ENCODE measurements around the gene CDK2. TPM values are rescaled to one million over a fixed set of nuclear protein-coding genes. Genes with fewer than 3 reads are reported as not detected.
"Not testable (repeated sequence)": the region's sequence is repeated elsewhere in the genome, so short reads cannot be mapped to it uniquely, and the experiment has no call there.

CDK2 gene
- total and polyA plus RNA-seq, 12 donors: 6.0 to 30.6 (median 17.8) TPM

DNA sequence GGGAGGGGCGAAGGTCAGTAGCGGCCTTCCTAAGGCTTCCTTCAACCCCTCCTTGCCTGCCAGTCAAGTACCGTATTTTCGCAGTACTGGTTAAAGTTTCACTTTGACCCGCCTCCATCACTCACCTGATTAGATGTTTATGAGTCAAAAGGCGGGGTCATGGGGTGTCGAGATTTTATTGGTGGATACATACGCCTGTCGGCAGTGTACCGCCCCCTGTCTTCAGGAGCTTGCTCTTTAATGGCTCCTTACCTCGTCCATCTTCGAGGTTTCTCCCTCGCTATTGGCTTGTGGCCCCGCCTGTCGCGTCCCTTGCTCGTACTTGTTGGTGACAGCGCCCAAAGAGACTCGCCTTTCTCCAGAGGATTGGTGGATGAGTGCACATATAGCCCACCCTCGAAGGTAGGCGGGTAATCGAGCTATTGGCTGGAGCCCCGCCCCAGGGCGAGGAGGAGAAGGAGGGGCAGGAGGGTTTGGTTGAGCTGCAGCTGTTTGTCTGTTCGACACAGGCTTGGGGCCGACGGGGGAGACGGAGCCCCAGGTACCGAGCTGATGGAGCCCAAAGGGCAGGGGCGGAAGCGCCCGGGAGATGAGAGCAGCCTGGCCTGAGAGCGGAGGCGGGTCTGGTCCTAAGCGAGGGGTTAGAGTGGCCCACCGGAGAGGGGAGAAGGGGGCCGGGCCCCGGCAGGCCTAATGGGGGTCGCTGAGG, 7.1 kb downstream of the CDK2 start, which contains the start of gene RAB5B:
Gene RAB5B (plus strand): TSS at position 480 of the 709 bp plus-strand sequence. CDS start 12,883 bp downstream, outside the sequence.
- peak; percentile 99 to 100 (median 100) for DNase-seq
- H3K27ac ChIP-seq: peak within 1 kb of the TSS; percentile 92 to 98 (median 95)
- TF ChIP-seq, protein P1, sequence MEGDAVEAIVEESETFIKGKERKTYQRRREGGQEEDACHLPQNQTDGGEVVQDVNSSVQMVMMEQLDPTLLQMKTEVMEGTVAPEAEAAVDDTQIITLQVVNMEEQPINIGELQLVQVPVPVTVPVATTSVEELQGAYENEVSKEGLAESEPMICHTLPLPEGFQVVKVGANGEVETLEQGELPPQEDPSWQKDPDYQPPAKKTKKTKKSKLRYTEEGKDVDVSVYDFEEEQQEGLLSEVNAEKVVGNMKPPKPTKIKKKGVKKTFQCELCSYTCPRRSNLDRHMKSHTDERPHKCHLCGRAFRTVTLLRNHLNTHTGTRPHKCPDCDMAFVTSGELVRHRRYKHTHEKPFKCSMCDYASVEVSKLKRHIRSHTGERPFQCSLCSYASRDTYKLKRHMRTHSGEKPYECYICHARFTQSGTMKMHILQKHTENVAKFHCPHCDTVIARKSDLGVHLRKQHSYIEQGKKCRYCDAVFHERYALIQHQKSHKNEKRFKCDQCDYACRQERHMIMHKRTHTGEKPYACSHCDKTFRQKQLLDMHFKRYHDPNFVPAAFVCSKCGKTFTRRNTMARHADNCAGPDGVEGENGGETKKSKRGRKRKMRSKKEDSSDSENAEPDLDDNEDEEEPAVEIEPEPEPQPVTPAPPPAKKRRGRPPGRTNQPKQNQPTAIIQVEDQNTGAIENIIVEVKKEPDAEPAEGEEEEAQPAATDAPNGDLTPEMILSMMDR (IDR thresholded peaks at IDR 0.05): peak in 3 of 6 experiments; percentile 25 to 45 (median 36)
- peak; percentile 96 to 99 for TF ChIP-seq POLR2A (IDR thresholded peaks at IDR 0.05)
- intact Hi-C loops (cut with DNase I): no loop called here
- H3K9me3 ChIP-seq (replicated peaks in 1 of 3): no peaks in the 10 kb centered on the region
- H3K4me1 ChIP-seq (replicated peaks in 1 of 2): peaks cover 14 to 38% of the 10 kb centered on the region in 2 donors
- WGBS, 4 donors: 0 to 2% (median 0%) methylated on average over 18 to 39 of the region's 39 CpGs
- no peaks in the 10 kb centered on the region for H3K27me3 ChIP-seq
- H3K36me3 ChIP-seq (replicated peaks in 1 of 2): no peaks in the 10 kb centered on the region
- peak within 1 kb of the TSS; percentile 46 to 97 (median 87) for H3K4me3 ChIP-seq

DNA sequence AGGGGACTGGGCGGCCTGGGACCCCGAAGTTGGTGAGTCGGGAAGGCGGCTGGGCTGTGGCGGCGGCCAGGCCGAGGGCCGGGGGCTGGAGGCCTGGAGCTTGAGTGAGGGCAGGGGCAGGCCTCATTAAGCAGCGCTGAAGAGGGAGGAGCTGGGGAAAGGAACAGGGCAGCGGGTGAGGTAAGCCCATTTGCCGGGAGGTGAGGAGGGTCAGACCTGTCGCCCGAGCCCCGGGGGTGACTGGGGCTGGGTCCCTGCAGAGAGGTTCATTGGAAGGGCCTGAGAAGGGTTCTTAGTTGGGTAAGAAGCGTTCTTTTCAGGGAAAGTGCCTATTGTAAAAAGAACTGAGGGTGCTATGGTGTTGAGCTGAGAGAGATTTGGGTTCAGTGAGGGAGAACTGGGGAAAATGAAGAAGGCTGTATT, 7.7 kb downstream of the CDK2 start:
- whole genome bisulfite sequencing, 4 donors: 0 to 1% (median 0%) methylated on average over 10 to 15 of the region's 15 CpGs
- H3K4me3 ChIP-seq: peak overlapping the region; percentile 46 to 97 (median 87)
- TF ChIP-seq, protein P1 (IDR thresholded peaks at IDR 0.05): no peak
- no peak for TF ChIP-seq POLR2A (IDR thresholded peaks at IDR 0.05)
- peaks cover 14 to 38% of the 10 kb centered on the region in 2 donors for H3K4me1 ChIP-seq (replicated peaks in 1 of 2)
- H3K27me3 ChIP-seq: no peaks in the 10 kb centered on the region
- peaks cover 0 to 1% of the 10 kb centered on the region in 2 donors for H3K36me3 ChIP-seq (replicated peaks in 1 of 2)
- DNase-seq: peak in 6 of 7 donors; percentile 62 to 82 (median 66)
- peak overlapping the region; percentile 92 to 98 (median 95) for H3K27ac ChIP-seq
- no peaks in the 10 kb centered on the region for H3K9me3 ChIP-seq (replicated peaks in 1 of 3)
- intact Hi-C loops (cut with DNase I): no loop called here

DNA sequence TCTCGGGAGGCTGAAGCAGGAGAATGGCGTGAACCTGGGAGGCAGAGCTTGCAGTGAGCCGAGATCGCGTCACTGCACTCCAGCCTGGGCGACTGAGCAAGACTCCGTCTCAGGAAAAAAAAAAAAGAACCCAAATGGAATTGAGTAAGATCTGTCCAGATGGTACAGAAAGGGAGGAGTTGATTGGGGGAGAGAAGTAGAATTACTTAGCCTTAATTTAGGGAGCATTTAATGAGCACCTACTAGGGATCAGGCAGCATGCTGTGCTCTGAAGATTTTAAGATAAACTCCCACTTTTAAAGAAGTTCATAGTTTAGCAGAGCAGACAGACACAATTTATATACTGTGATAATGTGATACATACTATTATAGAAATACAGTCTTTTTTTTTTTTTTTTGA, 11.8 kb downstream of the CDK2 start:
- peaks cover 0 to 11% of the 10 kb centered on the region in 2 donors for H3K36me3 ChIP-seq (replicated peaks in 1 of 2)
- WGBS, 4 donors: 88 to 98% (median 92%) methylated on average over 7 of the region's 7 CpGs
- DNase-seq: no peak
- H3K4me1 ChIP-seq (replicated peaks in 1 of 2): peaks cover 8 to 38% of the 10 kb centered on the region in 2 donors
- H3K9me3 ChIP-seq (replicated peaks in 1 of 3): no peaks in the 10 kb centered on the region
- H3K4me3 ChIP-seq: no peak overlapping the region
- intact Hi-C loops (cut with DNase I): no loop called here
- H3K27ac ChIP-seq: no peak overlapping the region
- no peaks in the 10 kb centered on the region for H3K27me3 ChIP-seq
- no peak for TF ChIP-seq POLR2A (IDR thresholded peaks at IDR 0.05)
- TF ChIP-seq, protein P1 (IDR thresholded peaks at IDR 0.05): no peak

DNA sequence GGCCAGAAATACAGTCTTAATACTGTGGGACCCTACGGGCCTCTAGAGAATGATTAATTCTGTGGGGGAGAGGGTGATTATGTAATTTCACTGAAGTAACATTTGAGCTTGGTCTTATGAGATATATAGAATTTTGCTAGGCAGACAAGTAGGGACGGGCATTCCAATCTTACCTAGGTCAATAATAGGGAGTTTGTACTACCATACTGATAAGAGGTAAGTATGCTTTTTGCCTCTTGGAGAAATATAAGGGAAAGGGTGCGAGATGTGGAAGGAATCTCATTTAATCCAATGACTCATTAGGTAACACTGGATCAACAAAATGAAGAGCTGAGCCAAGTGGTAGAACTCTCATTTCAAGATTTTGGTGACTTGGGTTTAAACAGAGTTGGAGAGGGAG, 12.4 kb downstream of the CDK2 start:
- Histone ChIP-seq H3K36me3 (replicated peaks in 1 of 2) (peaks cover 0 to 18% of the 10 kb centered on the region in 2 donors), H3K9me3 (replicated peaks in 1 of 3) (no peaks in the 10 kb centered on the region), H3K4me3 (no peak overlapping the region), H3K4me1 (replicated peaks in 1 of 2) (peaks cover 8 to 38% of the 10 kb centered on the region in 2 donors), H3K27me3 (no peaks in the 10 kb centered on the region), H3K27ac (no peak overlapping the region)
- TF ChIP-seq, protein P1 (IDR thresholded peaks at IDR 0.05): no peak
- no peak for TF ChIP-seq POLR2A (IDR thresholded peaks at IDR 0.05)
- WGBS, 4 donors: 90 to 91% (median 90%) methylated on average over 3 of the region's 3 CpGs
- intact Hi-C loops (cut with DNase I): no loop called here
- DNase-seq: no peak

DNA sequence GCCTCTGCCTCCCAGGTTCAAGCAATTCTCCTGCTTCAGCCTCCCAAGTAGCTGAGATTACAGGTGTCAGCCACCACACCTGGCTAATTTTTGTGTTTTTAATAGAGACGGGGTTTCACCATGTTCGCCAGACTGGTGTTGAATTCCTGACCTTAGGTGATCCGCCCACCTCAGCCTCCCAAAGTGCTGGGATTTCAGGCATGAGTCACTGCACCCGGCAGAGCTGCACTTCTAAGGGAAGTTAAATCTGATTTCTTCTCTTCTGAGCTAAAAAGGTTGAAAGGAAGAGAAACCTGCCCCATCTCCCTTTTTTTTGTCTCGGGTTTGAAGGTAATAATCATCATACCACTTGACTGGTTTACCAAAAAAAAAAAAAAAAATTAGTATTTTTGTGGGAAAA, 15.3 kb downstream of the CDK2 start:
- intact Hi-C loops (cut with DNase I); H3K27me3 ChIP-seq; H3K4me3 ChIP-seq; H3K27ac ChIP-seq; H3K9me3 ChIP-seq (replicated peaks in 1 of 3): not testable (repeated sequence)
- Histone ChIP-seq H3K36me3 (replicated peaks in 1 of 2) (peaks cover 0 to 44% of the 10 kb centered on the region in 2 donors), H3K4me1 (replicated peaks in 1 of 2) (peaks cover 0 to 16% of the 10 kb centered on the region in 2 donors)
- 51 to 57% (median 54%) methylated on average over 5 of the region's 5 CpGs for WGBS, 4 donors
- peak in 3 of 7 donors; percentile 43 to 55 (median 43) for DNase-seq

All from adrenal gland (tissue), 12 donors.